HG03442 (cell line): Measurements from ENCODE around the gene TFG.

Source experiments
- ATAC-seq: cut with Tn5 transposase; IDR thresholded peaks from one replicate; pipeline ENCODE4 v1.9.1; 2021; ENCODE audit warnings: mild to moderate bottlenecking, moderate library complexity; ENCODE audit not compliant: unreplicated experiment

The TFG gene

GRCh38 chr3:100783619-100784018 is 74.3 kb downstream of the TFG start:
- ATAC-seq: no peak

- no peak for ATAC-seq
Measured at GRCh38 chr3:100789579-100789978, 80.3 kb downstream of the TFG start.

GRCh38 chr3:100796556-100796955 is 87.3 kb downstream of the TFG start:
- ATAC-seq: peak; percentile 70

- ATAC-seq: no peak
Measured at GRCh38 chr3:100798012-100798411, 88.7 kb downstream of the TFG start.
